ENCODE measurements around the gene CELF4.

Gene CELF4

DNA sequence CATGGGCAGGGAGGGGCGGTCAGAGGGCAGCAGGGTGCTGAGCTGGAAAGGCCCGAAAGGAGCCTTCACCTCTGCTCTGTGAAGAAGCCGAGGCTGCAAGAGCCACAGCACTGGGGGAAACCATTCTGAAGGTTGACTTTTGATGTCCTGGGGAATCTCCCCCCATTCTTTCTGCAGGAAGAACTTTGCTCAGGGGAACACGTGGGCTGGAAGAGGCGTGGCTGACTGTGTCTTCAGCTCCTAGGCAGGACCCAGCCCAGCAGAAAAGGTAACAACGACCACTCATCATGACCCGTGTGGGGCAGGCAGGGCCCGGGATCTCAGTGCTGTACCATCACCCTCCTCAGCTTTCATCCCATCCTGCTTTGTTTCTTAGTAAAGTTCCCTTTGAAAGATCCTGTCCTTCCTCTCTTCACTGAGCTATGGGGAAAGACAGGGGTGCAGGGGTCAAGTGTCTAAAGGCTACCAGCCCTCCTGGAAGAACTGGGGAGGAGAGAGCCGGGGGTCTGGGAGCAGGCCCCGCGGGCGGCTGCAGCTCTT lies 312.7 kb downstream of the CELF4 start:
- no peak for DNase-seq (ENCODE audit: low spot score)

DNA sequence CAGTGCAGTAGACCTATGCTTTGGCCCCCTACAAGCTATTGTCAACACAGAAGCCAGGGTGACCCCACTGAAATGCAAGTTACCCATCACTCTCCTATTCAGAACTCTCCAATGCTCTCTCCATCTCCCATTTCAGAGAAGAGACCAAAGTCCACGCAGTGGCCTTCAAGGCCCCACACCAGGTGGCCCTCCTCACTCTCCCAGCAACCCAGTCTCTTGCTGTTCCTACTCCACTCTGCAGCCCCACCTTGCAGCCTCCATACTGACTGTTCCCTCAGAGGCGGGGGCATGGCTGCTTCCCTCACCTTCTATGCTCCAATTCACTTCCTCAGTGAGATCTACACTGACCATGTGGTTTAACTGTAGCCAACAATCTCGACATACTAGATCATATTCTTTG lies 313.3 kb downstream of the CELF4 start:
- no peak for DNase-seq (ENCODE audit: low spot score)

DNA sequence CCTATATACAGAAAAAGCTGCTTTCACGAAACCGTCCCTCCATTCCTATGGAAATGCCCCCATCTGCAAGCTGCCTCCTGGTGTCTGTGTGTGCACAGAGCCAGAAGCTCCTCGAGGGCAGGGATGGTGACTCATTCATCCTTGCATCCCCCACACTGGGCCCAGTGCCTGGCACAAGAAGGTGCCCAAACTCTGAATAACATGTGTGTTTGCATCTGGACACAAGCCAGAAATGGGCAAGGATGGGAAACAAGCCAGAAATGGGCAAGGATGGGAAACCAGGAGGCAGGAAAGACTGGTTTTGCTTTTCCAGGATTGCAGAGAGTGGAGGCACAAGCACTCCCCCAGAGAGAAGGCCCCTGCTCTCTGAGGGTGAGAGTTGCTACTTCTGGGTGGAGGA lies 313.9 kb downstream of the CELF4 start:
- no peak for DNase-seq (ENCODE audit: low spot score)

DNA sequence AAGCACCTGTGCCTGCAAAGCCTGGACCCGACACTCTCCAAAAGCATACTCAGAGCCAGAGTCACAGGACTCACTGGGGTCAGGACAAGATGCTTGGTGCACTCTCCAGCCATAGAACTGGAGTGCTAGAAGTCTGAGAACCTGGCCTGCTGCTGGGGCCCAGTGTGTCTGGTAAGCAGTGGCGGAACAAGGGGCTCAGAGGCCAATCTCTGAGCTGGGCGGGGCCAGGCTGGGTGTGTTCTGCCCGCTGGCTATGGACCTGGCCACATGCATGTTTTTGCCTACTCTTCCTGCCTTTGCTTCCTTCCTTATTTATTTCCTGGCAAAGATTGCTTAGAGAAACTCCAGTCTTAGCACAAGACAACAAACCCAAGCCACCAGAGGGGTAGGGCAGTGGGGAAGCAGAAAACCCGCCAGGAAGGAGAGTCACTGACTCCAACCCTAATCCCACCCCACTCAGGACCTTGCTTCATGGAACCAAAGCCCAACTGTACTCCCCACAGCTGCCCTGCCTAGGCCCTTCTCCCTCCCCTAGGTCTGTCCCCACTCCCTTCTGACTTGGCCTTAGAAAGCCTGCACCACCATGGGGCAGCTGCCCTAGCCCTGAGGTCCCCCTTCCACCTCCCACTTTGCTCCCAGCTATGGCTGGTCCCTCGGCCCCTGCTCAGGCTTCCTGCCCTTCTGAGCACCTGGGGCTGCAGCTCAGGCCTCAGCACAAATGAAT lies 315.5 kb downstream of the CELF4 start:
- no peak for DNase-seq (ENCODE audit: low spot score)

DNA sequence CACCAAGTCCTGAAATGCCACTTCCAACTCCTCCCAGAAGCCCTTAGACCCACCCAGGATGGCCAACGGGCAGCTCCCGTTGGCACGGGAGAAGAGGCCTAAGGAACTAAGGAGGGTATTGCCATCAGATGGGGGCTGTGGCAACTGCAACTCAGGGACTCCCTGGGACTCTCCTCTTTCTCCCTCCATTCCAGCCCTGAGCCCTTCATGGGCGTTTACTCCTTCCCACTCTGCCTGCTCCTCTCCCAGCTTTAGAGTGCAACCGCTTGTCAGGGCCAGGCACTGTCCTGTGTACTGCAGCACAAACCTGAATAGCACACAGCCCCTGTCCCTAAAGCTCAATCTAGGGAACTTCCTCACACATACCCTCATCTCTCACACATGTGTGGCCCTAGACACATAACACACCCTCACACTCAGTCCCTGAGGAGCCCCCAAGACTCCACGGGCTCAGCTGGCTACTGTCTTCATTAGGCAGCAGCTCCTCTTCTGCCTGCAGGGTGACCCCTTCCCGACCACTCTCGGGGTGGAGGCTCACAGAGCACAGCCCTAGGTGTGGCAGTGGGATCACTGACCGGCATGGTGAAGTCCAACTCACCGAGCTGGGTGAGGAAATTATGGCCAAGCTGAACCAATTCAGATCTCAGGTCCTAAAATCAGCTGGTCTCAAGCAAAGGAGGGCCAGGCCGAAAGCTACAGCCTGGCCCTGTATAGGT lies 316.3 kb downstream of the CELF4 start:
- DNase-seq (ENCODE audit: low spot score): no peak

- DNase-seq (ENCODE audit: low spot score): no peak
Measured at GRCh38 chr18:37248281-37248680, 317.3 kb downstream of the CELF4 start.

GRCh38 chr18:37247497-37248161 lies 318.0 kb downstream of the CELF4 start:
- no peak for DNase-seq (ENCODE audit: low spot score)

DNA sequence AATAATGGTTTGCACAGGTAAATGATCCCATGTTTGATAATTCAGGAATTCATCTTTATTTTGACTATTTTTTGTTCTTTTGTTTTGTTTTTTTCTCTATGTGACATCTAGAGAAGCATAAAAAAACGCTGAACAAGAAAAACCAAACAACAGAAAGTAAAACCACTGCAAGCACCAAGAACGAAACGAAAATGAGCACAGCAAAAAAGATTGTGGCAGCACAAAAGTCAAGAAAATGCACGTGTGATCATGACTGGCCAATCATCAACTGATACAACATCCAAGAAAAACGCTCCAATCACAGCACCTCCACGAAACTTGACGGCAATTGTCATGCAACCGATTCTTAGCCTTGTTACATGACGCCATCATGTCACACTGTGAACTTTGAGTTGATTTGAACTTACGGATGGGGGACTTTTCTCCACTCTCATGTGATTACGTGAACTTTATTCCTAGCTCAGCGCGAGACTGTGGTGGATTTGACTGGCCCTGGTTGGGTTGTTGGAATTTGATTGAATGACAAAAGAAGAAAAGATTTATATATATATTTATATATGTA lies 318.7 kb downstream of the CELF4 start:
- no peak for DNase-seq (ENCODE audit: low spot score)

GRCh38 chr18:37244618-37245017 lies 321.0 kb downstream of the CELF4 start:
- DNase-seq (ENCODE audit: low spot score): no peak

GRCh38 chr18:37243741-37244140 lies 321.9 kb downstream of the CELF4 start:
- no peak for DNase-seq (ENCODE audit: low spot score)

DNA sequence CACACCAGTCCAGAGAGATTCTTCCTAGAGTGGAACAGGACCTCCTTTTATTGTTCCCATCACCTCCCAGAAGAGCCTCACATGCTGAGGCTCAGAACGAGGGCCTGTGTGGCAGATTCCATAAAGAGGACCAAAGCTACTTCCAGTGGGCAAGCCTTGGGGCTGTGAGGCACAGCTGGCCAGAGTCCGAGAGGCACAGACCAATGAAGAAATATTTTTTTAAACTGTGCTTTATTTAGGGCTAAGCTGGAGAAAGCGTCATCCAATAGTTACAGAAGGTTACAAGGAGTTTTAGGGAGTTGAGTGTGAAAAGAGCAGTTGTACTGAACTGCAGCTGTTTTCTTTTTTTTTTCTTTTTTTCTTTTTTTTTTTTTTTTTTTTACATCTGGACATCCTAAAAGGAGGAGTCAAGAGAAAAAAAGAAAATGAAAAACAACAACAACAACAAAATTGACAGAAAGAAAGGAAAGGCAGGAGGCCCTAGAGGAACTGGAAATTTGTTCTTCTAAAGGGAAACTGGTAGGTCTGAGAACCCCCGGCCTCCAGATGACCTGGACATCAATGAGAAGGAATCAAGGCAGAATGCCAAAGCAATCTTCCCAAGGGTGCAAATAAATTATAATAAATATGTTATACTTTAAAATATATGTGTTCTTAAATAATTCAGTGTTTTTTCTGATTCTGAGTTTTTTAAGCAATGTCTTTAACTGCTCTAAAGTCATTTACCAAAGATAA lies 322.6 kb downstream of the CELF4 start:
- no peak for DNase-seq (ENCODE audit: low spot score)

DNA sequence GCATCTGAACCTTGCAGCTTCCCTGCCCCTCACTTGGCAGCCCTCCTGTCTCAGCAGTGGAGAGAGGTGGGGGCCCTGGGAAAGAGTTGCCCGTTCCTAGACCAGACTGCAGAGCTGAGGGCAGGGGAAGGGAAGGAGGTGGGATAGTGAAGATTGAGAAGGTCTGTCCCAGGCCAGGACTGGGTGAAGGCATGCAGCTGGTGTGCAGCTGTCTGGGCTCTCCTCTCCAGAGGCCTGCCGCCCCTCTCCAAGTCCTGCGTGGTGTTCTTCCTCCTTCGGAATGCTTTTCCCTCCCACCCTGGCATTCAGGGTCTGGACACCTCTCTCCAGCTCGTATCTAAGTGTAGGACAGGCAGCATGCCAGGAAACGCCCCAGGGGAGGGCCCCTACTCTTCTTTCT lies 323.5 kb downstream of the CELF4 start:
- DNase-seq (ENCODE audit: low spot score): no peak

- no peak for DNase-seq (ENCODE audit: low spot score)
Measured at GRCh38 chr18:37238282-37239108, 327.1 kb downstream of the CELF4 start.

DNA sequence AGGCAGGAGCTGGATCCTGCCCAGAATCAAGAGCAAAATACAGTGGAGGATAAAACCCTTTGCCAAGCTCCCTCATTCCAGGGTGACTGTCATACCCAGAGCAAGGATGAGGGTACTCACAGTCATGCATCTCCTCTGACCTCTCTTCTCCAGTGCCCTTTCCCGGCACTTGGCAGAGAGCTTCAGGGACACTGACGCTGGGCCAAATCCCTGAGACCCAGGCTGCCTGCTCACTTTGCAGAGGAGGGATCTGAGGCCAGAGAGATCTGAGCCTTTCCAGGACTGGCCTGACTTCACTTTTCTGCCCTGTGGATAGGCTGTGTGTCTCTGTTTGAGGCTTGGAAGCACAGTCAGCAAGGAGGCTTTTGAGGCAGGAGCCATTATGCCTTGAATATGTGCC lies 330.0 kb downstream of the CELF4 start:
- DNase-seq (ENCODE audit: low spot score): no peak

DNA sequence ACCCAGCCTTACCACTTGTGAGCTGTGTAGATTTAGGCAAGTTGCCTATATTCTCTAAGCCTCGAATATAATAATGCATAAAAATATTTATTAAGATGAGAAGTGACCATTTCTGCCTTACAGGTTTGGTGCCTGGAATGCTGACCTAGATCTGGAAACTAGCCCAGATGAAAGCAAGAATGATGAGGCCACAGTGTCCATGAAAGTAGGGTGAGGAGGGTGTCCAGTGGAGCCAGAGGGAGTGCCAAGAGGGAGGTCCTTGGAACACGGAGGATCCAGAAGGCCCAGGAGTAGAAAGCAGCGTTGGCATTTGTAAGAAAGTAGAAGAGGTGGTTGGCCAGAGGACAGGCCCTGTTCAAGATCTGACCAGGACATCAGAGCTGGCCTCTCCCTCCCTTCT lies 334.3 kb downstream of the CELF4 start:
- DNase-seq (ENCODE audit: low spot score): no peak

GRCh38 chr18:37230768-37231167 lies 334.8 kb downstream of the CELF4 start:
- no peak for DNase-seq (ENCODE audit: low spot score)

DNA sequence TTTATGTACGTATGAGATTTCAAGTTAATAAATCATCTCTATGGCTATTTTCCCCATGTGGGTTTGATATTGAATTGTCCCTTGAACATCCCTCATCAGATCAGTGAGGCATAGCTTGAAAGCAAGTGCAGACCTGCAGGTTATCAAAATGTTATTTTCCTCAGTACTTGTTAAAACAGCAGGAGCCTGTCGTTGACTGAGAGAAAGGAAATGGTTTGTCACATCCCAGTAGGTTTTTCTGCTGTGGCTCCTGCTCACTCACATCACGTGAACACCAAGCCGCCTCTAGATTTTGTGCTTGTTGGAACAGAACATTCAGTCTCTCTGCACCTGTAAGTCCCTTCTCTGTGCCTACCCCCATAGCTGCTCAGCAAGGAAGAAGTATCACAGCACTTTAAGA lies 340.3 kb downstream of the CELF4 start:
- no peak for DNase-seq (ENCODE audit: low spot score)

DNA sequence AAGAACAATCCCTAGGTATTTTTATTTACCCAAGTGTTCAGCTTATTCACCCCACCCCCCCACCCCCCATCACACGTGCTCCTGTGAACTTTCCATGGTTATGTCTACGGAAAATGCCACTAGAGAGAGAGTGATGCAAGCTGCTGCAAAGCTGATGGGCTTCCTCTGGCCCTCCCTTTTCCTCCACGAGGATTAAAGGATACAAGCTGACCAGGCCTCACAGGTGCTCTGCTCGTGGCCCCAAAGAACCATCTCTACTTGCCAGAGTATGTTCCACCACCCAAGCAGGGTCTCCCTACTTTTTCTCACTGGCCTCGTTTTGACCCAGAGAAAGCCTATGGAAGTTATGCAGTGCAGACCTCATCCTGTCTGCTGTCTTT lies 342.6 kb downstream of the CELF4 start:
- no peak for DNase-seq (ENCODE audit: low spot score)

DNA sequence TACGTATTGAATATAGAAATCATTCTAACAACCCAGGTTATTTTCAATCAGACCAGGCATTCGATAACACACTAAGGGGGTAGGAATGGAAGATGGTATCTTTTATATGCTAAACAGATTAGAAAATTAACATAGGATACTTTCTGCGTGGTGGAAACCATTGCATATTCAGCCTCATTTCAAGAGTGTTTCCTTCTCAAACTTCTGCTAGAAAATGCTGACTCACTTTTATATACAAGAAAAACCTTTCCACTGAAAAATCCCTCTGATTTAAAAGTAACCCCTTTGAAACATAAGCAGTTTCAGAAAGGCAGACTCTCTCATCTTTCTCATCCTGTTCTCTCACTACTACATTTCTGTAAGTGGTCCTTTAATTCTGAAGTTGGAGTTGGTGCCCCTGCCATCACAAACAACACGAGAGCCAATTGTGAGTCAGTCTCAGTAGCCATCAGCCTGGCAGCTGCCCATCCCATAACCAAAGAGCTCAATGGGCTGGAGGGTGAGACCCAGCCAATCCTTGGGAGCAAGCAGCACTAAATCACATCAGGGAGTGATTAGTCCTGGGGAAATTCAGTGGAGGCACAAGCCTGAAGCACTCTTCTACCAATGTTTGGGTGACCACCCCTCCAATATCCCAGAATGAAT lies 343.1 kb downstream of the CELF4 start:
- DNase-seq (ENCODE audit: low spot score): no peak

DNA sequence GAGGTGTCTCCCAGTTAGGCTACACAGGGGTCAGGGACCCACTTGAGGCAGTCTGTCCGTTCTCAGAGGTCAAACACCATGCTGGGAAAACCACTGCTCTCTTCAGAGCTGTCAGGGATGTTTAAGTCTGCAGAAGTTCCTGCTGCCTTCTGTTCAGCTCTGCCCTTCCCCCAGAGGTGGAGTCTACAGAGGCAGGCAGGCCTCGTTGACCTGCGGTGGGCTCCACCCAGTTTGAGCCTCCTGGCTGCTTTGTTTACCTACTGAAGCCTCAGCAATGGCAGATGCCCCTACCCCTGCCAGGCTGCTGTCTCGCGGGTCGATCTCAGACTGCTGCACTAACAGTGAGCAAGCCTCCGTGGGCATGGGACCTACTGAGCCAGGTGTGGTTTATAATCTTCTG lies 346.3 kb downstream of the CELF4 start:
- no peak for DNase-seq (ENCODE audit: low spot score)
